Subcutaneous abdominal adipose tissue (tissue), 5 donors: Measurements from ENCODE around the gene DENND2A.

ENCODE experiments used
- H3K27ac ChIP-seq: one replicate; pipeline ENCODE4 v1.7.0; 2013; ENCODE audit warnings: low read depth, mild to moderate bottlenecking, inconsistent platforms, low read length, moderate library complexity
- H3K27me3 ChIP-seq, 5 donors: one replicate each; pipeline ENCODE4 v1.7.0; 2013; ENCODE audit warnings: low read length in 5 of 5, inconsistent platforms in 1 of 5; ENCODE audit not compliant: control insufficient read depth in 5 of 5, insufficient read depth in 4 of 5
- H3K36me3 ChIP-seq, 5 donors: one replicate each; pipeline ENCODE4 v1.7.0; 2013; ENCODE audit warnings: low read length in 5 of 5; ENCODE audit not compliant: control insufficient read depth in 5 of 5, insufficient read depth in 5 of 5
- H3K4me1 ChIP-seq, 5 donors: one replicate each; pipeline ENCODE4 v1.7.0; 2013; ENCODE audit warnings: low read length in 5 of 5, mild to moderate bottlenecking in 3 of 5, moderate library complexity in 1 of 5; ENCODE audit not compliant: control insufficient read depth in 5 of 5, insufficient read depth in 5 of 5
- H3K4me3 ChIP-seq, 5 donors: one replicate each; pipeline ENCODE4 v1.7.0; 2013; ENCODE audit warnings: low read length in 5 of 5, low read depth in 1 of 5
- H3K9ac ChIP-seq, 5 donors: one replicate each; pipeline ENCODE4 v1.7.0; 2013; ENCODE audit warnings: low read length in 5 of 5, mild to moderate bottlenecking in 4 of 5, moderate library complexity in 3 of 5
- H3K9me3 ChIP-seq, 5 donors: one replicate each; pipeline ENCODE4 v1.7.0; 2013; ENCODE audit warnings: low read length in 5 of 5; ENCODE audit not compliant: control insufficient read depth in 5 of 5
- donor health status: healthy.
- donor health status: healthy.
- donor health status: healthy.
- donor health status: healthy.
- donor health status: healthy.

DENND2A gene

GRCh38 chr7:140604760-140605159 is 35.9 kb downstream of the DENND2A start:
- no peak overlapping the region for H3K27ac ChIP-seq
- H3K36me3 ChIP-seq: peaks cover 0 to 18% (median 10%) of the 10 kb centered on the region in 5 donors
- H3K4me3 ChIP-seq: no peak overlapping the region
- peaks cover 0 to 6% (median 0%) of the 10 kb centered on the region in 5 donors for H3K27me3 ChIP-seq
- H3K9me3 ChIP-seq: no peaks in the 10 kb centered on the region
- no peak overlapping the region for H3K9ac ChIP-seq
- H3K4me1 ChIP-seq: peaks cover 6 to 33% (median 27%) of the 10 kb centered on the region in 5 donors

- H3K27ac ChIP-seq: no peak overlapping the region
- no peak overlapping the region for H3K4me3 ChIP-seq
- no peak overlapping the region for H3K9ac ChIP-seq
- H3K27me3 ChIP-seq: peaks cover 0 to 6% (median 0%) of the 10 kb centered on the region in 5 donors
- no peaks in the 10 kb centered on the region for H3K9me3 ChIP-seq
- peaks cover 0 to 18% (median 10%) of the 10 kb centered on the region in 5 donors for H3K36me3 ChIP-seq
- peaks cover 6 to 31% (median 26%) of the 10 kb centered on the region in 5 donors for H3K4me1 ChIP-seq
Measured at GRCh38 chr7:140604076-140604475, 36.5 kb downstream of the DENND2A start.

GRCh38 chr7:140601566-140602174 is 38.9 kb downstream of the DENND2A start:
- Histone ChIP-seq H3K4me1 (peaks cover 3 to 11% (median 6%) of the 10 kb centered on the region in 5 donors), H3K27ac (no peak overlapping the region), H3K27me3 (peaks cover 0 to 4% (median 0%) of the 10 kb centered on the region in 5 donors), H3K4me3 (no peak overlapping the region), H3K36me3 (peaks cover 0 to 18% (median 10%) of the 10 kb centered on the region in 5 donors), H3K9ac (no peak overlapping the region), H3K9me3 (no peaks in the 10 kb centered on the region)

GRCh38 chr7:140600341-140600740 is 40.3 kb downstream of the DENND2A start:
- H3K4me1 ChIP-seq: peaks cover 2 to 10% (median 6%) of the 10 kb centered on the region in 5 donors
- H3K9ac ChIP-seq: no peak overlapping the region
- no peak overlapping the region for H3K27ac ChIP-seq
- H3K27me3 ChIP-seq: no peaks in the 10 kb centered on the region
- no peaks in the 10 kb centered on the region for H3K9me3 ChIP-seq
- no peak overlapping the region for H3K4me3 ChIP-seq
- H3K36me3 ChIP-seq: peaks cover 0 to 18% (median 10%) of the 10 kb centered on the region in 5 donors

GRCh38 chr7:140597428-140597949 is 43.1 kb downstream of the DENND2A start:
- H3K9ac ChIP-seq: peak overlapping the region in 1 of 5 donors; percentile 9
- H3K9me3 ChIP-seq: no peaks in the 10 kb centered on the region
- peaks cover 0 to 10% (median 2%) of the 10 kb centered on the region in 5 donors for H3K4me1 ChIP-seq
- H3K4me3 ChIP-seq: no peak overlapping the region
- peak overlapping the region; percentile 3 for H3K27ac ChIP-seq
- peaks cover 0 to 18% (median 10%) of the 10 kb centered on the region in 5 donors for H3K36me3 ChIP-seq
- no peaks in the 10 kb centered on the region for H3K27me3 ChIP-seq

GRCh38 chr7:140596519-140597427 is 43.8 kb downstream of the DENND2A start:
- peak overlapping the region in 1 of 5 donors; percentile 9 for H3K9ac ChIP-seq
- peak overlapping the region; percentile 3 for H3K27ac ChIP-seq
- no peaks in the 10 kb centered on the region for H3K9me3 ChIP-seq
- H3K4me1 ChIP-seq: peaks cover 0 to 10% (median 2%) of the 10 kb centered on the region in 5 donors
- peaks cover 0 to 12% (median 4%) of the 10 kb centered on the region in 5 donors for H3K36me3 ChIP-seq
- no peak overlapping the region for H3K4me3 ChIP-seq
- no peaks in the 10 kb centered on the region for H3K27me3 ChIP-seq

- Histone ChIP-seq H3K9ac (no peak overlapping the region), H3K27me3 (no peaks in the 10 kb centered on the region)
Measured at GRCh38 chr7:140595468-140596092, 45.0 kb downstream of the DENND2A start.

GRCh38 chr7:140594131-140594691 is 46.4 kb downstream of the DENND2A start:
- Histone ChIP-seq H3K4me1 (peaks cover 0 to 10% (median 2%) of the 10 kb centered on the region in 5 donors), H3K9ac (no peak overlapping the region), H3K27ac (no peak overlapping the region), H3K27me3 (no peaks in the 10 kb centered on the region), H3K36me3 (peaks cover 0 to 2% (median 0%) of the 10 kb centered on the region in 5 donors), H3K4me3 (no peak overlapping the region), H3K9me3 (no peaks in the 10 kb centered on the region)

More at GRCh38 chr7:140595468-140596092, 45.0 kb downstream of the DENND2A start:
- peaks cover 0 to under 1% (median 0%) of the 10 kb centered on the region in 5 donors for H3K36me3 ChIP-seq
- no peaks in the 10 kb centered on the region for H3K9me3 ChIP-seq
- H3K4me1 ChIP-seq: peaks cover 0 to 10% (median 2%) of the 10 kb centered on the region in 5 donors
- H3K27ac ChIP-seq: no peak overlapping the region
- no peak overlapping the region for H3K4me3 ChIP-seq

- H3K4me3 ChIP-seq: no peak overlapping the region
- H3K4me1 ChIP-seq: peaks cover 0 to 10% (median 2%) of the 10 kb centered on the region in 5 donors
- H3K36me3 ChIP-seq: peaks cover 0 to 3% (median 0%) of the 10 kb centered on the region in 5 donors
- H3K27me3 ChIP-seq: no peaks in the 10 kb centered on the region
- no peak overlapping the region for H3K9ac ChIP-seq
- no peaks in the 10 kb centered on the region for H3K9me3 ChIP-seq
- no peak overlapping the region for H3K27ac ChIP-seq
Measured at GRCh38 chr7:140593672-140593982, 47.0 kb downstream of the DENND2A start.
